ENCODE measurements around the gene CREBBP.

DNA sequence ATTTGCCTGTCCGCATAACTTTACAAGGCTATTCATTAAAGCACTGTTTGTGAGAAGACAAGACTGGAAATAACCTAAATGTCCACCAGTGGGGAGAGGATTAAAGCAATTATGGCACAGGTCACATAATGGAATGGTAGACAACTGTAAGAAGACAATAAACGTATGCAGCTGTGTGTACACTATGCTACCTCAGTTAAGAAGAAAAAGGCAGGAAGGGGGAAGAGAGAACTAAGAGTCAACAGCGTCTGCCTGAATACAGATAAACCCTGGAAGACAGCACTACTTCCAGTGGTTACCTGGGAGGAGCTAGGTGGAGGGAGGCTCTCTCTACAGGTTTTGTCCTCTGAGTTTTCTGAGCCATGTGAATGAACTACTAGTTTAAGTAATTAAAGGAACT lies 15.3 kb downstream of the CREBBP start:
- TF ChIP-seq TEAD4 (IDR thresholded peaks at IDR 0.05; ENCODE audit: low read length) (no peak), TEAD4 (CRISPR knock-in tag; IDR thresholded peaks at IDR 0.05; ENCODE audit: borderline replicate concordance) (no peak), KLF10 (CRISPR knock-in tag; IDR thresholded peaks at IDR 0.05) (no peak), NCOA1 (IDR thresholded peaks at IDR 0.05; ENCODE audit: low read depth) (no peak)

Measured in K562 (cell line).